MM.1S (cell line): ENCODE measurements around the gene PHF23.
A peak's percentile ranks its signal among the peaks of the same experiment; 100 is the strongest.

Source experiments
- DNase-seq: peaks from one replicate; pipeline ENCODE4 v3.0.0-alpha.2; 2015
- H2AFZ ChIP-seq: fragments of 300-600 bp; sonication (generic); 2 replicates; pipeline ENCODE4 v1.6.0; 2016; ENCODE audit warnings: antibody characterized with exemption, low read length
- H3F3A ChIP-seq: fragments of 300-600 bp; sonication (generic); 2 replicates; pipeline ENCODE4 v1.6.1; 2016; ENCODE audit warnings: mild to moderate bottlenecking, antibody characterized with exemption, low read length, moderate library complexity, mixed read lengths; ENCODE audit not compliant: insufficient read depth
- H3K27ac ChIP-seq: fragments of 300-600 bp; sonication (generic); 2 replicates; pipeline ENCODE4 v1.5.1; 2016; ENCODE audit warnings: mild to moderate bottlenecking, low read length
- H3K27me3 ChIP-seq: fragments of 300-600 bp; sonication (generic); replicated peaks from 2 replicates; pipeline ENCODE4 v1.6.0; 2016; ENCODE audit warnings: low read length; ENCODE audit not compliant: insufficient read depth
- H3K36me3 ChIP-seq: fragments of 300-600 bp; sonication (generic); replicated peaks from 2 replicates; pipeline ENCODE4 v1.6.1; 2016; ENCODE audit warnings: mild to moderate bottlenecking, low read length, mixed read lengths; ENCODE audit not compliant: insufficient read depth
- H3K4me1 ChIP-seq: fragments of 300-600 bp; sonication (generic); 2 replicates; pipeline ENCODE4 v1.6.1; 2016; ENCODE audit warnings: low read length, mixed read lengths
- H3K4me2 ChIP-seq: fragments of 300-600 bp; sonication (generic); 2 replicates; pipeline ENCODE4 v1.6.0; 2016; ENCODE audit warnings: low read depth, low read length
- H3K4me3 ChIP-seq: fragments of 300-600 bp; sonication (generic); 2 replicates; pipeline ENCODE4 v1.5.1; 2016; ENCODE audit warnings: low read length, mixed read lengths
- H3K79me2 ChIP-seq: fragments of 300-600 bp; sonication (generic); 2 replicates; pipeline ENCODE4 v1.6.1; 2016; ENCODE audit warnings: mixed run types, low read length, mixed read lengths
- H3K9ac ChIP-seq: fragments of 300-600 bp; sonication (generic); 2 replicates; pipeline ENCODE4 v1.6.1; 2016; ENCODE audit warnings: low read length, mixed read lengths
- H3K9me2 ChIP-seq: fragments of 300-600 bp; sonication (generic); replicated peaks from 2 replicates; pipeline ENCODE4 v1.6.1; 2016; ENCODE audit warnings: mild to moderate bottlenecking, low read length, mixed read lengths; ENCODE audit not compliant: insufficient read depth
- H3K9me3 ChIP-seq: fragments of 300-600 bp; sonication (generic); replicated peaks from 2 replicates; pipeline ENCODE4 v1.6.1; 2016; ENCODE audit warnings: mild to moderate bottlenecking, low read length, mixed read lengths; ENCODE audit not compliant: insufficient read depth
- H4K20me1 ChIP-seq: fragments of 300-600 bp; sonication (generic); 2 replicates; pipeline ENCODE4 v1.6.1; 2016; ENCODE audit warnings: mild to moderate bottlenecking, low read length, moderate library complexity, mixed read lengths; ENCODE audit not compliant: insufficient read depth
- CTCF ChIP-seq: fragments of 300-600 bp; sonication (generic); IDR thresholded peaks from 2 replicates; pipeline ENCODE4 v1.5.1; 2016; ENCODE audit warnings: antibody characterized with exemption, low read length, mixed read lengths
- EZH2 ChIP-seq: fragments of 300-600 bp; sonication (generic); optimal IDR thresholded peaks from 2 replicates; pipeline ENCODE3; 2017; ENCODE audit warnings: low read depth, mild to moderate bottlenecking, antibody characterized with exemption, low read length, mixed read lengths
- EZH2phosphoT487 ChIP-seq: fragments of 300-600 bp; sonication (generic); IDR thresholded peaks from 2 replicates; pipeline ENCODE4 v1.6.1; 2018; ENCODE audit warnings: antibody characterized with exemption, low read length

Gene PHF23

GRCh38 chr17:7252176-7253043, 13.2 kb upstream of the PHF23 start, which contains the start of gene ELP5:
Gene ELP5 (plus strand): TSS chr17:7252215. CDS start chr17:7252551, 336 bp downstream.
- H3K9ac ChIP-seq: peak within 1 kb of the TSS; percentile 99
- peaks cover 18% of the 10 kb centered on the region for H3K4me1 ChIP-seq
- 0 out of 2 replicates have a peak, but pooled peaks cover 4% of the 10 kb centered on the region for H3K36me3 ChIP-seq
- DNase-seq: peak; percentile 93
- no peaks in the 10 kb centered on the region for H3K27me3 ChIP-seq
- H3K9me2 ChIP-seq: no peaks in the 10 kb centered on the region
- peaks cover 51% of the 10 kb centered on the region for H3K79me2 ChIP-seq
- peaks cover 6% of the 10 kb centered on the region for H3F3A ChIP-seq
- H3K4me2 ChIP-seq: peak within 1 kb of the TSS; percentile 81
- no peaks in the 10 kb centered on the region for H4K20me1 ChIP-seq
- no peak for TF ChIP-seq EZH2phosphoT487
- TF ChIP-seq EZH2: no peak
- peak; percentile 48 for TF ChIP-seq CTCF
- peak within 1 kb of the TSS; percentile 81 for H2AFZ ChIP-seq
- peak within 1 kb of the TSS; percentile 71 for H3K4me3 ChIP-seq
- no peaks in the 10 kb centered on the region for H3K9me3 ChIP-seq
- peak within 1 kb of the TSS; percentile 99 for H3K27ac ChIP-seq

- Histone ChIP-seq H3K9ac (peak within 1 kb of the TSS; percentile 99), H3K4me3 (peak within 1 kb of the TSS; percentile 71), H3K9me3 (no peaks in the 10 kb centered on the region), H3K4me1 (peaks cover 18% of the 10 kb centered on the region), H2AFZ (peak within 1 kb of the TSS; percentile 81), H4K20me1 (no peaks in the 10 kb centered on the region), H3K9me2 (no peaks in the 10 kb centered on the region), H3K79me2 (peaks cover 58% of the 10 kb centered on the region), H3F3A (peaks cover 6% of the 10 kb centered on the region), H3K36me3 (0 out of 2 replicates have a peak, but pooled peaks cover 4% of the 10 kb centered on the region), H3K27ac (peak within 1 kb of the TSS; percentile 99), H3K4me2 (peak within 1 kb of the TSS; percentile 81), H3K27me3 (no peaks in the 10 kb centered on the region)
- TF ChIP-seq EZH2 (no peak), EZH2phosphoT487 (no peak)
- peak; percentile 99 for DNase-seq
Measured at GRCh38 chr17:7251661-7252175, 12.5 kb upstream of the PHF23 start, which contains the start of gene CTDNEP1. Gene CTDNEP1 (minus strand): TSS chr17:7251734. CDS start chr17:7251296, 438 bp downstream.

- Histone ChIP-seq H3K4me3 (peak overlapping the region; percentile 71), H3F3A (peaks cover 6% of the 10 kb centered on the region)
- no peak for TF ChIP-seq EZH2
- no peak for TF ChIP-seq EZH2phosphoT487
- no peak for TF ChIP-seq CTCF
Measured at GRCh38 chr17:7250695-7251627, 11.7 kb upstream of the PHF23 start.

More at GRCh38 chr17:7250695-7251627, 11.7 kb upstream of the PHF23 start:
- H3K79me2 ChIP-seq: peaks cover 65% of the 10 kb centered on the region
- no peaks in the 10 kb centered on the region for H4K20me1 ChIP-seq
- H3K9ac ChIP-seq: peak overlapping the region; percentile 99
- H3K27ac ChIP-seq: peak overlapping the region; percentile 99; the same call in 1 of the 2 replicates
- H3K36me3 ChIP-seq: 0 out of 2 replicates have a peak, but pooled peaks cover 6% of the 10 kb centered on the region
- peaks cover 18% of the 10 kb centered on the region for H3K4me1 ChIP-seq
- H3K9me3 ChIP-seq: no peaks in the 10 kb centered on the region
- peak overlapping the region; percentile 72 for H3K4me2 ChIP-seq
- no peaks in the 10 kb centered on the region for H3K27me3 ChIP-seq
- no peak overlapping the region for H2AFZ ChIP-seq
- no peaks in the 10 kb centered on the region for H3K9me2 ChIP-seq
- DNase-seq: no peak
